ENCODE results near the gene PPM1H.
"Not testable (repeated sequence)": the region's sequence is repeated elsewhere in the genome, so short reads cannot be mapped to it uniquely, and the experiment has no call there.

PPM1H gene

DNA sequence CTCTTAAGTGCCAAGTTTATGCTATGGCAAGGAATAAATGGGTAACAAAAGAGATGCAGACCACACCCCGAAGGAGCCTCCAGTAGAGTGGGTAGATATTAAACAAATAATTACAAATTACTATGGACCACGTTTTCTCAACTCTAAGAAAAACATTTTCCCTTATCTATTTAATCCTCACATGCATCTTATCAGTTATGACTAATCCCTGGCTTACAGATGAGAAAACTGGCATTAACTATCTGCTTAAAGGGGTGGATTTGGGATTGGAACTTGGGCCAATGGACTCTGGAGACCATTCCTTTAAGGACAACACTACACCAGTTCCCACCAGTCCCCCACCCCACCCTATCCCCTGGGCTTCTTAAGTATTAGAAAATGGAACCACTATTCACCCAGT, 26.3 kb downstream of the PPM1H start:
- DNase-seq (ENCODE audit: low read depth) = no peak

GRCh38 chr12:62907561-62907960, 27.4 kb downstream of the PPM1H start:
- no peak for DNase-seq (ENCODE audit: low read depth)

DNA sequence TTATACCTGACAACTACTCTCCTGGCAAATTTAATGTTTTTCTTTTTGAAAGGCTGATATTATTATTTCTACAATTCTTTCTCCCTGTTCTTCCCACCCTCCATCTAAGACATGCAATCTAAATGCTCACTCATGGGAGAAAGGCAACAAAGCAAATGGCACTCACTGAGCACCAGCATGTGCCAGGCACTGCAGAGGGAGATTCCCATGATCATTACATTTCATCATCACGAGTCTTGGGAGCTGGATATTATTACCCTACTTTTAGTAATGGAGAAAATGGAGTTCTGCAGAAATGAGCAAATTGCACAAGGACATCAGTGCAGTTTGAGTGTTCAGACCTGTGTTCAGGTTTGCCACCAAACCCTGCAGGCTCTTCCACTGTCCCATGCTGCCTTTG, 27.9 kb downstream of the PPM1H start:
- no peak for DNase-seq (ENCODE audit: low read depth)

GRCh38 chr12:62903151-62903550, 31.8 kb downstream of the PPM1H start:
- no peak for DNase-seq (ENCODE audit: low read depth)

DNA sequence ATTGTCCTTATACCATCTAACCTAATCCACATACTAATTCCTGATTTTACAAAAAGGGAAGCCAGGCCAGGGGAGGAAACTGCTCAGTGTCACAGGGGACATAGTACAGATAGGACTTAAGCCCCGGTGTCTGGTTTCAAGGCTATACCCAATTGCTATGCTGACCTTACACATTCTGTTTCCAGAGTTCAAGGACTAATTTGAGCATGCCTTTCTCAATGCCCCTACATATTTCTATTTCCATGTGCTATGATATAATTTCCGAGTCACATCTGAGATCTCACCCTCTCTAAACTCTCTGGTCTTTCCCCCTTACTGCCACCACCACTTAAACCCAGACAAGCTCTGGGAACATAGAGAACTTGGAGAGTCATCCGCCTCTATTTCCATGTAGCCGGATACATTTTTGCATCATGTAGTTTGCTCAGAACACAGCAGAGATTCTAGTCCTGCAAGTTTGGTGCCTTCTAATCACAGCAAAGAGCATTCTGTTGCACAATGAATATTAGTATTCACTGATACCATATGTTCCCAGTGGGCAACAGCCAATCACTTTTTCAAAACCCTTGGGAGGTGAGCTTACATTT, 34.2 kb downstream of the PPM1H start:
- DNase-seq (ENCODE audit: low read depth) = no peak

DNA sequence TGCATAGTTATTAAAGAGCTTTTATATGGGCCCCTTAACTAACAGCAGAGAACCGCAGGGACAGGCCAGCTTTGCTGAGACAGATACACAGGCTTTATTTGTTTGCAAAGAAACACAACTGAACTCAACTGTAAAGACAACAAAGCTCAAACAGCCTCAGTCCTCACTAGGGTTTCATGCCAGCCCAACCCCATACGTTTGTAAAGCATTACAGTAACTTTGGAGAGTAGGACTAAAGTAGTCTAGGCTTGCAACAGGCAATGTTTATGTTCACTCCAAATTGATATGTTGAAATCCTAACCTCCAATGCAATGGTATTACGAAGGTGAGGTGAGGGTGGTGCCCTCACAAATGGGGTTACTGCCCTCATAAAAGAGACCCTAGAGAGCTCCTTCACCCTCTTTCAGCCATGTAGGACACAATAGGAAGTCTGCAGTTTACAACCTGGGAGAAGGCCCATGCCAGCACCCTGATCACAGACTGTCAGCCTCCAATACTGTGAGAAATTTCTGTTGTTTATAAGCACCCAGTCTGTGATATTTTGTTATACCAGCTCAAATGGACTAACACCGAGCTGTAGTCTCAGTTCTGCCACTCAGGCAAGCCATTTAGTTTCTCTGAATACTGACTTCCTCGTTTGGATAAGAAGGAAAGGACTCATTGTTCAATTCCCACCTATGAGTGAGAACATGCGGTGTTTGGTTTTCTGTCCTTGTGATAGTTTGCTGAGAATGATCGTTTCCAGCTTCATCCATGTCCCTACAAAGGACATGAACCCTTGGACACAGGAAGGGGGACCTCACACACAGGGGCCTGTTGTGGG, 35.2 kb downstream of the PPM1H start:
- DNase-seq (ENCODE audit: low read depth) = no peak

GRCh38 chr12:62898526-62898925, 36.4 kb downstream of the PPM1H start:
- no peak for DNase-seq (ENCODE audit: low read depth)

- DNase-seq (ENCODE audit: low read depth) = no peak
Measured at GRCh38 chr12:62895351-62895877, 39.5 kb downstream of the PPM1H start.

- DNase-seq (ENCODE audit: low read depth) = no peak
Measured at GRCh38 chr12:62893276-62893675, 41.7 kb downstream of the PPM1H start.

DNA sequence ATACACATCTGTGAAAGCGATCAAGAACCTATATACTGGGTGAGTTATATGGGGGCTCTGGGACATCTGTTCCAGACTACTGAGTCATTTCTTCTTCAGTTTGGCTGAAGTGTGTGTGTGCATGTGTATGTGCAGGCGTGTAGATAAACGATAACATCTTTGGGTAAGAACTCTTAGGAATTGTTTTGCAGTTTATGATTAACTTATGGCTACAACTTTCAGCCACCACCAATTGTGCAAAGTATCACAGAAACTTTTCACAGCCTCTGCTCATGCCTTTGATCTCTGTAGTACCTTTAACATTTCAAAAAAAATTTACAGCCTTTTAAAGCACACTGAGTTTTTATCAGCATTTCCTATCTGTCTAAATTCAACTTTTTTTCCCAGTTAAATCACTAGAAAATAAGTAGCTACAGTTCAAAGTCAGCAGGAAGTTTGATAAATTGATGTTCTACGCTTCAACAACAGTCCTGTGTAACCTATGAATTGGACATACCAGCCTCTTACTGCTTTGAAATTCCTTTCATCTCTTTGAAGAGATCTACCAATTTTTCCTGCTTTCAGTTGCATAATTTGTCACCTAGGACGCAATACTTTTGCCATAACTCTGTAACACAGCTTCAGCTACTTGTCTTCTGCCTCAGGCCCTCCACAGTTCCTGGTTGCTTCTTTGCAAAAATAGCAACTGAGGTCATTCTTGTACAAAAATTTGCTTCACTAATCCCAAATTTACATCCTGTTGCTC, 43.0 kb downstream of the PPM1H start:
- DNase-seq (ENCODE audit: low read depth) = no peak

DNA sequence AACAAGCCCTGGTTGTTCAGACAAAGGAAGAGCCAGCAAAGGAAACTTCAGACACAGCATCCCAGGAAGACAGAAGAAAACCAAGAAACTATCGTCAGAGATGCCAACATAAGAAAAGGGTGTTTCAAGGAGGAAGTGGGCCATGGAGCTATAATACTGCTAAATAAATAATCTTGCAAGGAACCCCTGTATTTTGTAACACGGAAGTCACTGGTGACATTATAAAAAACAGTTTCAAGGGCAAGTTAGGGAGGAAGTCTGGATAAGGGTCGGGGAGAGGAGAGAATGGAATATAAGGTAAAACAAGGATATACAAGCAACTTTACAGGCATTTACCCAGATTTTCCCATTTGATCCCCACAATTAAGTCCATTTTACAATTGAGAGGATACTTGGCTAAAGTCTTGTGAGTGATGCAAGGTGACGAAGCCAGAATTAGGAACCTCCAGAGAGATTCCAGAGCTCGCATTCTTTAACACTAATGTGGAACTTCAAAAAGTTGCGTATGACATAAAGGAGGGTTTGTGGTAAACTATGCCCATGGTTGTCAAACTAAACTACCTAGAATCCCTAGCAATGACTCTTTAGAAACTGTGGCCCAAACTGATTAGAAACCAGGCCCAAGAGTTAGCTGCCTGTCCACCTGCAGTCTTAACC, 46.4 kb downstream of the PPM1H start:
- DNase-seq (ENCODE audit: low read depth) = no peak

GRCh38 chr12:62886796-62887195, 48.2 kb downstream of the PPM1H start:
- DNase-seq (ENCODE audit: low read depth) = no peak

DNA sequence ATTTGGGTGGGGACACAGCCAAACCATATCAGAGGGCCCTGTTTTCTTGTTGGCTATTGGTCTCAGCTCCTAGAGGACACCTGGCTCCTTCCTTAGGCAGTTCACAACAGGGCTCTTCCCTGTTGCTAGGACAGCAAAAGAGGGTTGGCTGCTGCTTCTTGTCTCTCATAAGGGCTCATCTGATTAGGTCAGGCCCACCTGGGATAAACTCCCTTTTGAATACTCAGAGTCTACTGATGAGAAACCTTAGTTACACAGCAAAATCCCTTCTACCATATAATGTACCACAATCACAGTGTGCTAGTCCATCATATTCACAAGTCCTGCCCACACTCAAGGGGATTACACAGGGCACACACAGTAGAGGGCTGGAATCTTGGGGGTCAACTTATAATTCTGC, 49.7 kb downstream of the PPM1H start:
- no peak for DNase-seq (ENCODE audit: low read depth)

GRCh38 chr12:62884832-62885231, 50.1 kb downstream of the PPM1H start:
- not testable (repeated sequence) for DNase-seq (ENCODE audit: low read depth)

GRCh38 chr12:62882696-62883095, 52.3 kb downstream of the PPM1H start:
- DNase-seq (ENCODE audit: low read depth) = no peak

DNA sequence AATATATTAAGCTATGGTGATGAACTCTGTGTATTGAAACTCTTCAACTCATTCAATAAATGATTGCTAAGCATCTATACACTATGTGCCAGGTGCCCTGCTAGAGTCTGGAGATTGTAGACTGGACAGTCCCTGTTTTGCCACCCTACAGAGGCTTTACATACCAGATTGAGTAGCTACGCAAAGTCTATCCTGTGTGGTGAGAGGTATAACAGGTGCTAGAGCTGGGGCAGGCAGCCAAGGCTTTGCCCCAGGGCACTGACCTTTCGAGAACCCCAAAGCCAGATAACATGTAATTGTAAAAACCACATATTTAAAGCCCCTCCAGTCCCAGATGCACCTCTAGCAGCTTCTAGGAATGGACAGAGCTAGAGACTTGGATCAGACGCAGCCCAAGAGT, 52.8 kb downstream of the PPM1H start:
- no peak for DNase-seq (ENCODE audit: low read depth)

- DNase-seq (ENCODE audit: low read depth) = no peak
Measured at GRCh38 chr12:62879691-62880090, 55.3 kb downstream of the PPM1H start.

GRCh38 chr12:62879228-62879627, 55.7 kb downstream of the PPM1H start:
- DNase-seq (ENCODE audit: low read depth) = not testable (repeated sequence)

DNA sequence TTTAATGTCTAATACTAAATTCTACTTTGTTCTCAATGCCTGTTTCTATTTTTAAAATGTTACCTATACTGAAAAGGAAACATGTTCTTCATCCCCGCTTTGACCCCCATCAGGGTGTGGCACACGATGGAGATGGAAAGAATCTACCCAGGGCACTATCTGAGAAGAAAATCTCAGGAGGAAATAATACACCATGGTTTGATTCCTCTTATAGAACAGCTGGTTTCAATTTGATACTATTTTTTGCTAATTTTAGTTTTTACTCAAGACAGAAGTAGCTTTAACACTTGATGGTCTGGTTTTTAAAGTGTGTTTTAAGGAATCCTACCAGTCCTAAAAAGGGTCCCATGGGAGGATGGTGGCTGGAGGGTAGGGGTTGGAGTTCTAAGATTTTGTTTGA, 56.7 kb downstream of the PPM1H start:
- DNase-seq (ENCODE audit: low read depth) = no peak

DNA sequence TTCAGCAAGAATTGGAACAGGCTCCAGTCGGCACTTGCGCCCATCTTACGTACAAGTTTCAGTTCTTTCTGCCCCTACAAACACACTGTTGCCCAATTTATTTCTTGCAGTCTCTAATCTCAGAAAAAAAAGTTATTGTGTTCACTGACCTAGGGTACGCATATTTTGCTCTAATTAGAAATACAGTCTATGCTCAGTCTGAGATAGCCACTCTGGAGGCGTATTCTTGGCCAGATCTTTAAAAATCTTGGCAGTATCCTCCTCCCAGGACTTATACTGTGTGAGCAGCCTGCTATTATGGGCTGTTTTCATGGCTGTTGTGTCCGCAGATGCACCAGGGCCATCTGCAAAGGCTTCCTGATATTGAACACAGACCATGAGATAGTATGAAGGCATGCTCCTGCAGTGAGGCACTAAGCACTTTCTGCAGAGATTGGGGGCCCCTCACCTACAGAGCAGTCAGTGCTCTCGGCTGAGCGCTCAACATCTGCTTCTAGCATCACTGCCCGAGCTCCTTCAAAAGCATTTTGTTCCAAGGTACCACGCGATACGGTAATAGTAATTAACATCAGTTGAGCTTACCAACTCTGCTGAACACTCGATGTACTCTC, 57.9 kb downstream of the PPM1H start:
- DNase-seq (ENCODE audit: low read depth) = no peak

DNA sequence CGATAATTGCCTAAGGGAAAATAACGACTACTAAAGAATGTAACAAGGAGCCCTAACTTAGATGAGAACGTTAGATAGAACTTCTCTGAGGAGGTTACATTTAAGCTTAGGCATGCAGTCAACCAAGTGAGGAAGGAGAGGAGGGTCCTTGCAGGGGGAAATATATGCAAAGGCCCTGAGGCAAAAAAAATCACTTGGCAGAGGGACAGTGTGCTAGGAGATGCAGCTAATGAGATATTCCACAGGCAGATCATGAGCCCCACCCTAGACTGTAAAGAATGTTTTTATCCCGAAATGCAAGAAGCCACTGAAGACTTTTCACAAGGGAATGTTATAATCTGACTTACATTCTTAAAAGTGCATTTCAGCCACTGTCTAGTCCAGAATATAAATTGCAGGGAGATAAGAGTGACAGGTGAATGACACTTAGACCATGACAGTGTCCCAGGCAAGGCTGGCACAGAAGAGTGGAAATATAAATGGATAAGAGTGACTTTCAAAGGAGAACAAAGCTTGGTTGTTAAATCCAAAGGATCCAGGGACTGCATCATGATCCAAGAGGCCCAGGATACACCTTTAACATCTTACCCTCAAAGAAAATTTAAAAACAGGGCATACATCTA, 61.0 kb downstream of the PPM1H start:
- DNase-seq (ENCODE audit: low read depth) = no peak

Data from stimulated activated CD8-positive, alpha-beta memory T cell treated with anti-CD3 and anti-CD28 coated beads, Interleukin-4, amount 100 ng/mL, for 24 hours (primary cell).